ENCODE measurements around the gene TMCC3. TPM values are rescaled to one million over a fixed set of nuclear protein-coding genes. Genes with fewer than 3 reads are reported as not detected.
A peak's percentile ranks its signal among the peaks of the same experiment; 100 is the strongest.
"Not testable (repeated sequence)": the region's sequence is repeated elsewhere in the genome, so short reads cannot be mapped to it uniquely, and the experiment has no call there.

Gene TMCC3
- total RNA-seq, 1 donor from 2014 or later = 11.0 TPM

GRCh38 chr12:94604366-94604698 lies 46.0 kb downstream of the TMCC3 start:
- intact Hi-C loops (cut with DNase I) = no loop called here
- Histone ChIP-seq H3K36me3 (no peaks in the 10 kb centered on the region), H3K27me3 (no peaks in the 10 kb centered on the region), H3K4me3 (no peak overlapping the region), H3K4me1 (no peaks in the 10 kb centered on the region), H3K9me3 (no peaks in the 10 kb centered on the region), H3K27ac (no peak overlapping the region)
- TF ChIP-seq CTCF (IDR thresholded peaks at IDR 0.05) = no peak
- no peak for DNase-seq (ENCODE audit: low spot score in 2 of 2)

- peak; percentile 17 to 44 (median 28) for TF ChIP-seq CTCF (IDR thresholded peaks at IDR 0.05)
- Histone ChIP-seq H3K27ac (no peak overlapping the region), H3K9me3 (no peaks in the 10 kb centered on the region), H3K27me3 (no peaks in the 10 kb centered on the region), H3K36me3 (no peaks in the 10 kb centered on the region), H3K4me1 (no peaks in the 10 kb centered on the region), H3K4me3 (no peak overlapping the region)
- intact Hi-C loops (cut with DNase I) = no loop called here
- DNase-seq (ENCODE audit: low spot score in 2 of 2) = no peak
Observed at GRCh38 chr12:94603434-94604365, 46.7 kb downstream of the TMCC3 start.

- no peak for DNase-seq (ENCODE audit: low spot score in 2 of 2)
- H3K4me1 ChIP-seq = no peaks in the 10 kb centered on the region
- no peaks in the 10 kb centered on the region for H3K27me3 ChIP-seq
- intact Hi-C loops (cut with DNase I) = no loop called here
- TF ChIP-seq CTCF (IDR thresholded peaks at IDR 0.05) = no peak
- no peak overlapping the region for H3K27ac ChIP-seq
- H3K36me3 ChIP-seq = no peaks in the 10 kb centered on the region
- H3K4me3 ChIP-seq = no peak overlapping the region
- H3K9me3 ChIP-seq = no peaks in the 10 kb centered on the region
Observed at GRCh38 chr12:94602024-94602423, 48.3 kb downstream of the TMCC3 start.

- H3K27me3 ChIP-seq; H3K9me3 ChIP-seq; DNase-seq (ENCODE audit: low spot score in 2 of 2); H3K4me3 ChIP-seq; H3K36me3 ChIP-seq; intact Hi-C loops (cut with DNase I); H3K27ac ChIP-seq; H3K4me1 ChIP-seq: not testable (repeated sequence)
Observed at GRCh38 chr12:94601307-94601706, 49.0 kb downstream of the TMCC3 start.

- TF ChIP-seq CTCF (IDR thresholded peaks at IDR 0.05) = no peak
- H3K4me1 ChIP-seq = no peaks in the 10 kb centered on the region
- intact Hi-C loops (cut with DNase I) = no loop called here
Observed at GRCh38 chr12:94599189-94599588, 51.2 kb downstream of the TMCC3 start.

GRCh38 chr12:94597268-94597667 lies 53.1 kb downstream of the TMCC3 start:
- Histone ChIP-seq H3K4me3 (no peak overlapping the region), H3K36me3 (no peaks in the 10 kb centered on the region), H3K27me3 (no peaks in the 10 kb centered on the region), H3K27ac (no peak overlapping the region), H3K9me3 (no peaks in the 10 kb centered on the region), H3K4me1 (no peaks in the 10 kb centered on the region)
- DNase-seq (ENCODE audit: low spot score in 2 of 2) = no peak
- TF ChIP-seq CTCF (IDR thresholded peaks at IDR 0.05) = no peak
- intact Hi-C loops (cut with DNase I) = no loop called here

More at GRCh38 chr12:94599189-94599588, 51.2 kb downstream of the TMCC3 start:
- H3K27me3 ChIP-seq = no peaks in the 10 kb centered on the region
- no peak overlapping the region for H3K27ac ChIP-seq
- H3K9me3 ChIP-seq = no peaks in the 10 kb centered on the region
- H3K36me3 ChIP-seq = no peaks in the 10 kb centered on the region
- no peak overlapping the region for H3K4me3 ChIP-seq
- no peak for DNase-seq (ENCODE audit: low spot score in 2 of 2)

Measured in ascending aorta (tissue), 2 donors.